C4-2B (cell line): ENCODE results near the gene GOLGA1.

Experiments used
- ZFX ChIP-seq: fragments of 450-650 bp; IDR thresholded peaks from 2 replicates; pipeline ENCODE4 v1.6.1; 2017
- TF ChIP-seq, protein P1 (sequence below): fragments of 450-650 bp; conservative IDR thresholded peaks from 2 replicates; pipeline ENCODE4 v1.5.1; 2017; ENCODE audit warnings: mild to moderate bottlenecking

DNA sequence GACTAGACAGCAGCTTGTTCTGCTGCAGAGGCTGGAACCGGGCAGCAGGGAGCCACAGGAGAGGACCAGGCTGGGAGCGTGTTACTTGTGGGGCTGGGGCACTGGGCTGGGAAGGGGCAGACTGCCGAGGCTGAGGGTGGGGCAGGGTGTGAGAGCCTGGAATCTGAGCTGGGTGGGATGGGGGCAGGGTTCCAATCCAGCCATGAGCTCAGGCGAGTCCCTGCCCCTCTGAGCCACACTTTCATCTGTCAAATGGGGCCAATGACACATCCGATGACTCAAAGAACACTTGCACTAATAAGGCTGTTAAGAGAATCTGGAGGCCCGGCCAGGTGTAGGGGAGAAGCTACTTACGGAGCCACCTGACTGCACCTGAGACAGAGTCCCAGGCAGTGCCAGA, 106.3 kb downstream of the GOLGA1 start:
- TF ChIP-seq, protein P1, sequence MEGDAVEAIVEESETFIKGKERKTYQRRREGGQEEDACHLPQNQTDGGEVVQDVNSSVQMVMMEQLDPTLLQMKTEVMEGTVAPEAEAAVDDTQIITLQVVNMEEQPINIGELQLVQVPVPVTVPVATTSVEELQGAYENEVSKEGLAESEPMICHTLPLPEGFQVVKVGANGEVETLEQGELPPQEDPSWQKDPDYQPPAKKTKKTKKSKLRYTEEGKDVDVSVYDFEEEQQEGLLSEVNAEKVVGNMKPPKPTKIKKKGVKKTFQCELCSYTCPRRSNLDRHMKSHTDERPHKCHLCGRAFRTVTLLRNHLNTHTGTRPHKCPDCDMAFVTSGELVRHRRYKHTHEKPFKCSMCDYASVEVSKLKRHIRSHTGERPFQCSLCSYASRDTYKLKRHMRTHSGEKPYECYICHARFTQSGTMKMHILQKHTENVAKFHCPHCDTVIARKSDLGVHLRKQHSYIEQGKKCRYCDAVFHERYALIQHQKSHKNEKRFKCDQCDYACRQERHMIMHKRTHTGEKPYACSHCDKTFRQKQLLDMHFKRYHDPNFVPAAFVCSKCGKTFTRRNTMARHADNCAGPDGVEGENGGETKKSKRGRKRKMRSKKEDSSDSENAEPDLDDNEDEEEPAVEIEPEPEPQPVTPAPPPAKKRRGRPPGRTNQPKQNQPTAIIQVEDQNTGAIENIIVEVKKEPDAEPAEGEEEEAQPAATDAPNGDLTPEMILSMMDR, result no peak
- no peak for TF ChIP-seq ZFX
